Measurements from ENCODE around the gene CEBPG.

- TF ChIP-seq CTCF (IDR thresholded peaks at IDR 0.05): no peak
- no peak for TF ChIP-seq POLR2A (IDR thresholded peaks at IDR 0.05)
Measured at GRCh38 chr19:33411621-33412180, 38.2 kb downstream of the CEBPG start.
